ENCODE data around the gene TMEM205.
"Not testable (repeated sequence)": the region's sequence is repeated elsewhere in the genome, so short reads cannot be mapped to it uniquely, and the experiment has no call there.

The TMEM205 gene

GRCh38 chr19:11370744-11371143 lies 24.7 kb upstream of the TMEM205 start:
- no peak for DNase-seq

- no peak for DNase-seq
These were observed 21.5 kb upstream of the TMEM205 start for GRCh38 chr19:11367528-11367927.

- DNase-seq, result no peak
These were observed 19.6 kb upstream of the TMEM205 start for GRCh38 chr19:11365557-11366117.

GRCh38 chr19:11364935-11365334 lies 18.9 kb upstream of the TMEM205 start:
- no peak for DNase-seq

GRCh38 chr19:11364296-11364904 lies 18.3 kb upstream of the TMEM205 start:
- no peak for DNase-seq

GRCh38 chr19:11363881-11364280 lies 17.8 kb upstream of the TMEM205 start:
- no peak for DNase-seq

GRCh38 chr19:11361771-11362731 lies 16.0 kb upstream of the TMEM205 start:
- DNase-seq, result no peak

- no peak for DNase-seq
These were observed 15.1 kb upstream of the TMEM205 start for GRCh38 chr19:11361037-11361770.

GRCh38 chr19:11359421-11359820 lies 13.4 kb upstream of the TMEM205 start:
- no peak for DNase-seq

- DNase-seq, result no peak
These were observed 10.8 kb upstream of the TMEM205 start for GRCh38 chr19:11356676-11357550.

GRCh38 chr19:11356074-11356397 lies 10.0 kb upstream of the TMEM205 start:
- DNase-seq, result no peak

- DNase-seq, result peak; percentile 90
These were observed 9.3 kb upstream of the TMEM205 start, which contains the start of gene PLPPR2 for GRCh38 chr19:11355160-11356073. Gene PLPPR2 (plus strand): TSS chr19:11355432. CDS start chr19:11357674, 2,242 bp downstream.

GRCh38 chr19:11354102-11354501 lies 8.0 kb upstream of the TMEM205 start:
- not testable (repeated sequence) for DNase-seq

- no peak for DNase-seq
These were observed 3.1 kb upstream of the TMEM205 start for GRCh38 chr19:11349171-11349570.

- peak; percentile 31 for DNase-seq
These were observed 1.5 kb upstream of the TMEM205 start for GRCh38 chr19:11347546-11348039.

GRCh38 chr19:11345122-11345803 lies 805 bp downstream of the TMEM205 start:
- DNase-seq, result no peak

GRCh38 chr19:11342429-11342828 lies 3.6 kb downstream of the TMEM205 start:
- no peak for DNase-seq

- DNase-seq, result not testable (repeated sequence)
These were observed 6.0 kb downstream of the TMEM205 start for GRCh38 chr19:11340099-11340467.

- peak; percentile 92 for DNase-seq
These were observed 6.6 kb downstream of the TMEM205 start, which contains the start of gene RAB3D for GRCh38 chr19:11339254-11340098. Gene RAB3D (minus strand): TSS chr19:11339657. CDS start chr19:11337399, 2,258 bp downstream.

Data from NCI-H2171 (cell line).